Measurements from ENCODE around the gene ABHD6. TPM values are rescaled to one million over a fixed set of nuclear protein-coding genes. Genes with fewer than 3 reads are reported as not detected.
"Not testable (repeated sequence)": the region's sequence is repeated elsewhere in the genome, so short reads cannot be mapped to it uniquely, and the experiment has no call there.

The ABHD6 gene
- total RNA-seq, 1 donor: 2.3 TPM

GRCh38 chr3:58272891-58273290, 35.3 kb downstream of the ABHD6 start:
- Histone ChIP-seq H3K27me3 (ENCODE audit: insufficient read depth, low read length) (no peaks in the 10 kb centered on the region), H3K4me1 (ENCODE audit: insufficient read depth, low read length) (peaks cover 16% of the 10 kb centered on the region)

GRCh38 chr3:58273362-58273761, 35.8 kb downstream of the ABHD6 start:
- not testable (repeated sequence) for H3K9me3 ChIP-seq (ENCODE audit: low read depth, low read length); H3K27me3 ChIP-seq (ENCODE audit: insufficient read depth, low read length); H3K4me3 ChIP-seq (ENCODE audit: low read length)
- peaks cover 16% of the 10 kb centered on the region for H3K4me1 ChIP-seq (ENCODE audit: insufficient read depth, low read length)

More at GRCh38 chr3:58272891-58273290, 35.3 kb downstream of the ABHD6 start:
- H3K4me3 ChIP-seq (ENCODE audit: low read length): no peak overlapping the region
- H3K9me3 ChIP-seq (ENCODE audit: low read depth, low read length): no peaks in the 10 kb centered on the region

- Histone ChIP-seq H3K9me3 (ENCODE audit: low read depth, low read length) (no peaks in the 10 kb centered on the region), H3K4me1 (ENCODE audit: insufficient read depth, low read length) (peaks cover 16% of the 10 kb centered on the region), H3K4me3 (ENCODE audit: low read length) (no peak overlapping the region), H3K27me3 (ENCODE audit: insufficient read depth, low read length) (no peaks in the 10 kb centered on the region)
Measured at GRCh38 chr3:58274027-58274614, 36.5 kb downstream of the ABHD6 start.

GRCh38 chr3:58281069-58281468, 43.5 kb downstream of the ABHD6 start:
- H3K4me3 ChIP-seq (ENCODE audit: low read length): no peak overlapping the region
- H3K27me3 ChIP-seq (ENCODE audit: insufficient read depth, low read length): no peaks in the 10 kb centered on the region
- H3K4me1 ChIP-seq (ENCODE audit: insufficient read depth, low read length): no peaks in the 10 kb centered on the region
- no peaks in the 10 kb centered on the region for H3K9me3 ChIP-seq (ENCODE audit: low read depth, low read length)

- H3K9me3 ChIP-seq (ENCODE audit: low read depth, low read length): no peaks in the 10 kb centered on the region
- H3K4me3 ChIP-seq (ENCODE audit: low read length): no peak overlapping the region
- H3K4me1 ChIP-seq (ENCODE audit: insufficient read depth, low read length): no peaks in the 10 kb centered on the region
- no peaks in the 10 kb centered on the region for H3K27me3 ChIP-seq (ENCODE audit: insufficient read depth, low read length)
Measured at GRCh38 chr3:58285334-58285733, 47.7 kb downstream of the ABHD6 start.

GRCh38 chr3:58287354-58287753, 49.8 kb downstream of the ABHD6 start:
- Histone ChIP-seq H3K9me3 (ENCODE audit: low read depth, low read length) (no peaks in the 10 kb centered on the region), H3K4me1 (ENCODE audit: insufficient read depth, low read length) (no peaks in the 10 kb centered on the region), H3K27me3 (ENCODE audit: insufficient read depth, low read length) (no peaks in the 10 kb centered on the region), H3K4me3 (ENCODE audit: low read length) (no peak overlapping the region)

GRCh38 chr3:58288011-58288728, 50.6 kb downstream of the ABHD6 start:
- H3K4me1 ChIP-seq (ENCODE audit: insufficient read depth, low read length): no peaks in the 10 kb centered on the region
- no peaks in the 10 kb centered on the region for H3K9me3 ChIP-seq (ENCODE audit: low read depth, low read length)
- no peaks in the 10 kb centered on the region for H3K27me3 ChIP-seq (ENCODE audit: insufficient read depth, low read length)
- no peak overlapping the region for H3K4me3 ChIP-seq (ENCODE audit: low read length)

- H3K4me3 ChIP-seq (ENCODE audit: low read length); H3K9me3 ChIP-seq (ENCODE audit: low read depth, low read length); H3K27me3 ChIP-seq (ENCODE audit: insufficient read depth, low read length); H3K4me1 ChIP-seq (ENCODE audit: insufficient read depth, low read length): not testable (repeated sequence)
Measured at GRCh38 chr3:58288964-58289613, 51.5 kb downstream of the ABHD6 start.

GRCh38 chr3:58290446-58290845, 52.9 kb downstream of the ABHD6 start:
- not testable (repeated sequence) for H3K27me3 ChIP-seq (ENCODE audit: insufficient read depth, low read length); H3K9me3 ChIP-seq (ENCODE audit: low read depth, low read length); H3K4me3 ChIP-seq (ENCODE audit: low read length); H3K4me1 ChIP-seq (ENCODE audit: insufficient read depth, low read length)

- Histone ChIP-seq H3K27me3 (ENCODE audit: insufficient read depth, low read length) (no peaks in the 10 kb centered on the region), H3K9me3 (ENCODE audit: low read depth, low read length) (no peaks in the 10 kb centered on the region), H3K4me3 (ENCODE audit: low read length) (no peak overlapping the region), H3K4me1 (ENCODE audit: insufficient read depth, low read length) (no peaks in the 10 kb centered on the region)
Measured at GRCh38 chr3:58291671-58292338, 54.2 kb downstream of the ABHD6 start.

- no peaks in the 10 kb centered on the region for H3K4me1 ChIP-seq (ENCODE audit: insufficient read depth, low read length)
- H3K27me3 ChIP-seq (ENCODE audit: insufficient read depth, low read length): no peaks in the 10 kb centered on the region
- no peak overlapping the region for H3K4me3 ChIP-seq (ENCODE audit: low read length)
- H3K9me3 ChIP-seq (ENCODE audit: low read depth, low read length): no peaks in the 10 kb centered on the region
Measured at GRCh38 chr3:58292866-58293265, 55.3 kb downstream of the ABHD6 start.

- Histone ChIP-seq H3K27me3 (ENCODE audit: insufficient read depth, low read length) (no peaks in the 10 kb centered on the region), H3K4me1 (ENCODE audit: insufficient read depth, low read length) (no peaks in the 10 kb centered on the region), H3K4me3 (ENCODE audit: low read length) (no peak overlapping the region), H3K9me3 (ENCODE audit: low read depth, low read length) (no peaks in the 10 kb centered on the region)
Measured at GRCh38 chr3:58293516-58293915, 55.9 kb downstream of the ABHD6 start.

GRCh38 chr3:58296269-58296668, 58.7 kb downstream of the ABHD6 start:
- Histone ChIP-seq H3K4me3 (ENCODE audit: low read length) (no peak overlapping the region), H3K9me3 (ENCODE audit: low read depth, low read length) (no peaks in the 10 kb centered on the region), H3K4me1 (ENCODE audit: insufficient read depth, low read length) (no peaks in the 10 kb centered on the region), H3K27me3 (ENCODE audit: insufficient read depth, low read length) (peaks cover 3% of the 10 kb centered on the region)

- Histone ChIP-seq H3K27me3 (ENCODE audit: insufficient read depth, low read length) (peaks cover 9% of the 10 kb centered on the region), H3K9me3 (ENCODE audit: low read depth, low read length) (peaks cover 4% of the 10 kb centered on the region), H3K4me3 (ENCODE audit: low read length) (no peak overlapping the region), H3K4me1 (ENCODE audit: insufficient read depth, low read length) (no peaks in the 10 kb centered on the region)
Measured at GRCh38 chr3:58296843-58297242, 59.3 kb downstream of the ABHD6 start.

GRCh38 chr3:58298190-58298589, 60.6 kb downstream of the ABHD6 start:
- Histone ChIP-seq H3K4me1 (ENCODE audit: insufficient read depth, low read length) (no peaks in the 10 kb centered on the region), H3K9me3 (ENCODE audit: low read depth, low read length) (peaks cover 4% of the 10 kb centered on the region), H3K27me3 (ENCODE audit: insufficient read depth, low read length) (peaks cover 10% of the 10 kb centered on the region), H3K4me3 (ENCODE audit: low read length) (no peak overlapping the region)
